ENCODE results near the gene KCNJ16.

DNA sequence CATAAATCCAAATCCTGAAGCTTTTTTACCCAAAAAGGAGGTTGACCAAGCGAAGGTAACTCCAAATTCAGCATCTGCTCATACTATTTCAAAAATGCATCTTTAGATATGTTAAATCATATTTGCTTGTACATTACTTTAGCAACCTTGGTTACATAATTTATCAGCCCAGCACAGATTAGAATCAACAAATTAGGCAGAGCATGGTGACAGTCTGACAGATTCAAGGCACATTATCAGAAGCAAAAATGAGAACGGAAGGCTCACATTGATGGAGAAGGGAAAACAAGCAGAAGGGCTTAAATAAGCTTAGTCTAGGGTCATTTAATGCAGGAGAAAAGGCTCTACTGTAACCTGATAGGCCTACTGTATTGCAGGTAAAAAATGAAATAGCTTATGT is 90.4 kb downstream of the KCNJ16 start:
- TF ChIP-seq POLR2AphosphoS5 (IDR thresholded peaks at IDR 0.05; ENCODE audit: low read depth, low read length): no peak
- no peak for TF ChIP-seq POLR2A (IDR thresholded peaks at IDR 0.05; ENCODE audit: low read depth, low read length)
- TF ChIP-seq TAF1 (IDR thresholded peaks at IDR 0.05; ENCODE audit: borderline replicate concordance, low read depth, low read length): no peak
